Stimulated activated CD4-positive, alpha-beta T cell treated with anti-CD3 and anti-CD28 coated beads, TNF-alpha, amount 100 ng/mL, for 4 hours (primary cell): Measurements from ENCODE around the gene SLC22A3.

Experiments used
- DNase-seq, 3 experiments: peaks; one replicate each; pipeline ENCODE4 v3.0.0-alpha.2; 2020; ENCODE audit warnings: low read depth in 3 of 3

Gene SLC22A3

GRCh38 chr6:160417146-160417545 is 69.0 kb downstream of the SLC22A3 start:
- DNase-seq, result no peak

- no peak for DNase-seq
These were observed 69.4 kb downstream of the SLC22A3 start for GRCh38 chr6:160417550-160417949.

- no peak for DNase-seq
These were observed 70.2 kb downstream of the SLC22A3 start for GRCh38 chr6:160418370-160418769.

DNA sequence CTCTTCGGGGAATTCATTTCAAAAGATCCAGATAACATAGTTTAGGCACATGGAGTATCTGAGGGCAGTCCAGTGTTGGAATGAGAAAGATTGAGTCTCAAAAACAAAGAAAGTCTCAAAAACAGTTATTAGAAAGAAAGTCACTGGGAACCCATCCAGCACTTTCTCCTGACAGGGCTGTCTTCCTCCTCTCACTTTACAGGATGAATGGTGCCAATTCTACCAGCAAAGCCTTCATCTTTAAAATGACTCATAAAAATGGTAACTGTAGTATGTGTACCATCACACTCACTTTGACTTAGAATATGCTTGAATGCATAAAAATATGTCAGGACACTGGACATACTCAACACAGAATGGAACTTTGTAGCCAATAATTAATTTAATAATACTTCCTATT is 71.3 kb downstream of the SLC22A3 start:
- DNase-seq, result no peak

GRCh38 chr6:160420253-160420968 is 72.2 kb downstream of the SLC22A3 start:
- no peak for DNase-seq

DNA sequence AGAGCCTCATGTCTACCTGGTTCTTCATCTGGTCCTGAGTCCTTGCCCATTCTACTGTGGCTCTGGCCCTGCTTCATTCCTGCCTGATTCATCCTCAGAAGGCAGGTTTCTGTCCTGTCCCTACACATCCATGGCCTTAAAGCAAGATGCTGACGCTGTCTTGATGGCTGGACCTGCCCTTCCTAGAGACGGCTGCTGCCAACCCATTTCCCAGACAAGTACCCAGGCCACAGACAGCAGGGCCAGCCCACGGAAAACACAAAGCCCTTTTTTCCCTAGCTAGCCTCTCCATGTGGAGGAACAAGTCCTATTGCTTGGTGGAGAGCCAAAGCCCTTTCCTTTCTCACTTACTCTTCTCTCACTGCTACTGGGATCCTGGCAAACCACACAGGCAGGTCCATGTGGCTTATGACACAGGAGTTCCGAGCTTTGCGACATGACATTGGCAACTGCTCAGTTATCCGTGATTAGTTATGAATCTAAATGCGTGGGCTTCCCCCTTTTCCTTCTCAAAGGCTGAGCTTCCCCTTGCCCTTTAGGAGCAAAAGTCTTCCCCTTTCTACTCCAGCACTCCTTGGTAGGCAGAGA is 72.9 kb downstream of the SLC22A3 start:
- no peak for DNase-seq

GRCh38 chr6:160421854-160422253 is 73.7 kb downstream of the SLC22A3 start:
- DNase-seq, result no peak

- no peak for DNase-seq
These were observed 76.1 kb downstream of the SLC22A3 start for GRCh38 chr6:160424256-160424655.

- no peak for DNase-seq
These were observed 78.0 kb downstream of the SLC22A3 start for GRCh38 chr6:160426136-160426535.

DNA sequence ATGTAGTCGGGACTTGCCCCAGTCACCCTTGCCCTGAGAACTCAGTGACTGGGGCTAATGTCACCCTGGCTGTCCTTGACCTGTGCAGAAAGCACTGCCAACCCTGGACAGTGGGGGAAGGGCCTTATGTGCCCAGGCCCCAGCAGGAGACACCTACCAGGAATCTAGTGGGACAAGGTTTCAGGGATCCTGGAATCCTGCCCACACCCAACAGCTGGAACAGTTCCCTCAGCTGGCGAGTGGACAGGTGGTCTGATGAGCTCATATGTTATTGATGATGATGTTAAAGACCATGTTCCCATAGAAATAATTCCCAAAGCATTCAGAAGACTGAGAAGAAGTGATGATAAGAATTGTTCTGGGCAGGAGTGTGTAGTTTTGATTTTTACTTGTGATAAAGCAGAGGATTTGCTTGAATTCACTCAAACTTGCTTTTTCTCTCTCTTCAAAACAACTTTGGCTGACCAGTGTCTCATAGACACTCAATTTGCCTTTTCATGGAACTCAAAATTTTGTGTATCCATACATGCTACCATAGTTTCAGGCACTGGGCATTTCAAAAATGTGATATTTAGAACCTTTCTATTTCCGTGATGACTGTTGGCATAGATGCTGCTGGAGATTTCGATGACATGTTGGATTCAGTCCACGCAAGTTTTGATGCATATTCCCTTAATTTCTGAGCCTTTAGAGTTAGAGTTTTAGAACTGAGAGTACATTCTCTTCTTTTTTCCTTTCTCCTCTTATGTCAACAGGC is 79.3 kb downstream of the SLC22A3 start:
- DNase-seq, result no peak

DNA sequence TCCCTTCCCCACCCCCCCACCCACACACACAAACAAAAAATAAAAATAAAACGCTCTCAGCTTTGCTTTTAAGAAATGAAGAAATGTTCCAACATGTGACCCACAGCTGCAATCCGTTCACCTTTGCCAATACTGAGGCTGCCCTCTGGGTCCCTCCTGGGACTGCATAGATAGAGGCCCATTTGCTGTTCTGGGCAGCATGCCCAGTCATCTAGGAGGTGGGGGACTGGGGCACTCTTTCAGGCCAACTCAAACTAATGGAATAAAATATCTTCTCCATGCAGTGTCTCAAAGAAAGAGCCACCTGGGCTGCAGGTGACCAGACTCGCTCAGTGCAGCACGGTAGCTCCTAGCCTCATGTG is 79.9 kb downstream of the SLC22A3 start:
- no peak for DNase-seq

GRCh38 chr6:160428818-160429619 is 80.8 kb downstream of the SLC22A3 start:
- DNase-seq, result no peak

- DNase-seq, result no peak
These were observed 81.4 kb downstream of the SLC22A3 start for GRCh38 chr6:160429620-160429895.

- DNase-seq, result no peak
These were observed 82.0 kb downstream of the SLC22A3 start for GRCh38 chr6:160430203-160430602.

- no peak for DNase-seq
These were observed 82.6 kb downstream of the SLC22A3 start for GRCh38 chr6:160430751-160431150.

GRCh38 chr6:160431226-160431625 is 83.0 kb downstream of the SLC22A3 start:
- no peak for DNase-seq

DNA sequence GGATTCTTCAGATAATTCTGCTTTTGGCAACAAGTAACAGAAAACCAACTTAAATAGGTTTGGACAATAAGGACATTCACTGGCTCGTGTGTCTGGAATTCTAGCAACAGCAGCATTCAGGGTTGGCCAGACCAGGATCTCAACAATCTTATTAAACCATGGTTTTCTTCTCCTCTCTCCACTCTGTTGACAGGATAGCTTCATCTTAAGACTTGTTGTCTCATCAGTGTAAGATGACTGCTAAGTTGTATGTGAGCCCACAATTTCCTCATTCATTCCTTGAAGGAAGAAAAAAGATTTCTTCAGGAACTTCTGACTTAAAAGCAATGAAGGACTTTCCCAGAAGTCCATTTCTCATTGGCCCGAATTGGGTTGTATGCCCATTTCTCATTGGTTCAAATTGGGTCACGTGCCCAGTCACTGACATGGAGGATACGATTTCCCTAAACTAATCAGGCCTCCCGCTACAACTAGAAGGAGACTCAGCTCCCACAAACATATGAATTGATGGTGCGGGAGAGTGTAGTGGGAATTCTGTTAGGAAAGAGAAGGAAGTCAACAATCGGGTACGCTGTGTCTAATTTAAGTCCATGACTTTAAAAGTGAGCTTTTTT is 83.7 kb downstream of the SLC22A3 start:
- DNase-seq, result no peak

DNA sequence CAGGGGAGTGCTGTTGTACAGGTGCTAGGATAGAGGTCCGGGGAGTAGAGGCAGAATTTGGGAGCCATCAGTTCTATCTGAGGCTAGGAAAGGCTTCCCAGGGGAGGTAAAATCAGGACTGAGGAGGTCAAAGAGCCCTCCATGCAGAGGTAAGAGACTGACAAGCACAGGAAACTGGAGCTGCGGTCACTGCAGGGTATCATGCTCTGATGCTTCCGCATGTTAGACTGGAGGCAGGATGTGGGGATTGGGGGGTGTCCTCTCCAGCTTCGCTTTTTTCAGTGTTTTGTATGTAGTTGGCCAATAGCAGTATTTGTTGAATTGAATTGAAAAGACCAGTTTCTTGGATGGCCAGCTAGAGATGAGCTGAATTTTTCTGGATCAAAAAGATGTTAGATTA is 87.8 kb downstream of the SLC22A3 start:
- no peak for DNase-seq

- no peak for DNase-seq
These were observed 89.0 kb downstream of the SLC22A3 start for GRCh38 chr6:160437154-160437553.

DNA sequence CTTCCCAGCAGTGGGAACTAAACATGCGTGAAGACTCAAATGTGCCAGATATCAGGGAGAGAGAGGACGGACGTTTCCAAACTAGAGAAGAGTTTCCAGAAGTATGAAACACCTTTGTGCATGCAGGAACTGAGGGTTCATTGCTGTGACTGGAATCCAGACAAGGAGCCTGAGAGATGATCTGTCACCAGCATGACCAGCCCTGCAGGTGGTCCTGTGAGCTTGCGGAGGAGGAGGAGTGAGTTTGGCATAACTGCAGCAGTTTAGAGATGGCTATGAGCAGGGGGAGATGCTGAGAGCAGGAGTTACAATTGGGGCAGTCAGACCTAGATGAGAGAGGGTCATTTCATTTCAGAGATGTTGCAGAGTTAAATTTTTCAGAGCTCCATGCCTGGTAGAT is 89.6 kb downstream of the SLC22A3 start:
- DNase-seq, result no peak

- DNase-seq, result no peak
These were observed 90.3 kb downstream of the SLC22A3 start for GRCh38 chr6:160438481-160438880.

DNA sequence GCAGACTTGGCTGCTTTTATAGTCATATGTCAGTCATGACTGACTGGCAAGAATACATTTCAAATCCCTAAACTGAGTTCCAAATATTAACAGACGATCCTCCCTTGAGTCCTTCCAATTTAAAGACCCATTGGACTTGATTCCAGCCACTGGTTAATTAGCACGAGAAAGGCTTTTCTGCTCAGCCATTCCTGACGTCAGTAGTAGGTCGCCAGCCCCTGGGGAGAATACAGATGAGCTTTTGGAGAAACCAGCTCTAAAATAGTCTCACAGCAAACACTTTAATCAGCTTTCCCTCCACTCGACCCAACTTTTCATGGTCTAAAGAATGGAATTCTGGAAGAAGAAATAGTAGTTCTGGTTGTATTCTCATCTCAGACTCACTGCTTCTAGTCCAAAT is 91.6 kb downstream of the SLC22A3 start:
- DNase-seq, result no peak
